ENCODE results near the gene AGBL4. TPM values are rescaled to one million over a fixed set of nuclear protein-coding genes. Genes with fewer than 3 reads are reported as not detected.

The AGBL4 gene
- total and polyA plus RNA-seq, 2 experiments from 2014 or later: not detected

- no peak for DNase-seq (ENCODE audit: low read depth in 1 of 2, low spot score in 1 of 2)
- TF ChIP-seq CTCF (IDR thresholded peaks at IDR 0.05; ENCODE audit: low read depth, low read length): no peak
- Histone ChIP-seq H3K27ac (no peak overlapping the region), H3K4me3 (no peak overlapping the region), H3K36me3 (no peaks in the 10 kb centered on the region), H3K9me3 (ENCODE audit: low read depth) (no peaks in the 10 kb centered on the region), H3K4me1 (ENCODE audit: low read depth) (no peaks in the 10 kb centered on the region), H3K27me3 (no peaks in the 10 kb centered on the region)
Observed at GRCh38 chr1:48750109-48750508, 1273.6 kb downstream of the AGBL4 start.

GRCh38 chr1:48749068-48749467, 1274.7 kb downstream of the AGBL4 start:
- TF ChIP-seq CTCF (IDR thresholded peaks at IDR 0.05; ENCODE audit: low read depth, low read length): no peak
- Histone ChIP-seq H3K4me3 (no peak overlapping the region), H3K27ac (no peak overlapping the region), H3K36me3 (no peaks in the 10 kb centered on the region), H3K9me3 (ENCODE audit: low read depth) (no peaks in the 10 kb centered on the region), H3K27me3 (no peaks in the 10 kb centered on the region), H3K4me1 (ENCODE audit: low read depth) (no peaks in the 10 kb centered on the region)
- no peak for DNase-seq (ENCODE audit: low read depth in 1 of 2, low spot score in 1 of 2)

GRCh38 chr1:48746906-48747305, 1276.8 kb downstream of the AGBL4 start:
- no peak for DNase-seq (ENCODE audit: low read depth in 1 of 2, low spot score in 1 of 2)
- Histone ChIP-seq H3K27me3 (no peaks in the 10 kb centered on the region), H3K4me1 (ENCODE audit: low read depth) (no peaks in the 10 kb centered on the region), H3K27ac (no peak overlapping the region), H3K36me3 (peaks cover 2% of the 10 kb centered on the region), H3K9me3 (ENCODE audit: low read depth) (no peaks in the 10 kb centered on the region), H3K4me3 (no peak overlapping the region)
- no peak for TF ChIP-seq CTCF (IDR thresholded peaks at IDR 0.05; ENCODE audit: low read depth, low read length)

- DNase-seq (ENCODE audit: low read depth in 1 of 2, low spot score in 1 of 2): no peak
- no peaks in the 10 kb centered on the region for H3K4me1 ChIP-seq (ENCODE audit: low read depth)
- no peaks in the 10 kb centered on the region for H3K27me3 ChIP-seq
- peaks cover 9% of the 10 kb centered on the region for H3K36me3 ChIP-seq
- no peak overlapping the region for H3K27ac ChIP-seq
- H3K4me3 ChIP-seq: no peak overlapping the region
- TF ChIP-seq CTCF (IDR thresholded peaks at IDR 0.05; ENCODE audit: low read depth, low read length): no peak
- H3K9me3 ChIP-seq (ENCODE audit: low read depth): no peaks in the 10 kb centered on the region
Observed at GRCh38 chr1:48744032-48744431, 1279.7 kb downstream of the AGBL4 start.

- no peak for TF ChIP-seq CTCF (IDR thresholded peaks at IDR 0.05; ENCODE audit: low read depth, low read length)
- Histone ChIP-seq H3K27ac (no peak overlapping the region), H3K36me3 (peaks cover 9% of the 10 kb centered on the region), H3K27me3 (no peaks in the 10 kb centered on the region), H3K4me3 (no peak overlapping the region), H3K9me3 (ENCODE audit: low read depth) (no peaks in the 10 kb centered on the region), H3K4me1 (ENCODE audit: low read depth) (no peaks in the 10 kb centered on the region)
- DNase-seq (ENCODE audit: low read depth in 1 of 2, low spot score in 1 of 2): no peak
Observed at GRCh38 chr1:48743480-48743879, 1280.3 kb downstream of the AGBL4 start.

GRCh38 chr1:48741380-48741779, 1282.4 kb downstream of the AGBL4 start:
- Histone ChIP-seq H3K9me3 (ENCODE audit: low read depth) (no peaks in the 10 kb centered on the region), H3K4me1 (ENCODE audit: low read depth) (no peaks in the 10 kb centered on the region), H3K4me3 (no peak overlapping the region), H3K27ac (no peak overlapping the region), H3K36me3 (peaks cover 9% of the 10 kb centered on the region), H3K27me3 (no peaks in the 10 kb centered on the region)
- no peak for TF ChIP-seq CTCF (IDR thresholded peaks at IDR 0.05; ENCODE audit: low read depth, low read length)
- DNase-seq (ENCODE audit: low read depth in 1 of 2, low spot score in 1 of 2): no peak

All from cardiac muscle cell (in vitro differentiated cells and primary cell).